T-helper 1 cell treated with Interleukin-12 subunit alpha and Interleukin-12 subunit beta and Interleukin-4 antibody, amounts not matched to agents 30 μg/mL and 1 μg/mL, for 36 hours (primary cell): ENCODE results near the gene ASXL2.

ENCODE experiments used
- H3K27ac Mint-ChIP-seq: one replicate; pipeline ENCODE4 v1.8.0; 2021; ENCODE audit warnings: mild to moderate bottlenecking, mixed read lengths
- H3K27me3 Mint-ChIP-seq: one replicate; pipeline ENCODE4 v1.8.0; 2021; ENCODE audit warnings: low read depth, mixed read lengths
- H3K36me3 Mint-ChIP-seq: one replicate; pipeline ENCODE4 v1.8.0; 2021; ENCODE audit warnings: low read depth, mixed read lengths
- H3K4me1 Mint-ChIP-seq: one replicate; pipeline ENCODE4 v1.8.0; 2021; ENCODE audit warnings: low read depth, mixed read lengths
- H3K4me3 Mint-ChIP-seq: one replicate; pipeline ENCODE4 v1.8.0; 2021; ENCODE audit warnings: mild to moderate bottlenecking, moderate library complexity, mixed read lengths
- H3K9me3 Mint-ChIP-seq: one replicate; pipeline ENCODE4 v1.8.0; 2021; ENCODE audit warnings: mixed read lengths

Gene ASXL2

DNA sequence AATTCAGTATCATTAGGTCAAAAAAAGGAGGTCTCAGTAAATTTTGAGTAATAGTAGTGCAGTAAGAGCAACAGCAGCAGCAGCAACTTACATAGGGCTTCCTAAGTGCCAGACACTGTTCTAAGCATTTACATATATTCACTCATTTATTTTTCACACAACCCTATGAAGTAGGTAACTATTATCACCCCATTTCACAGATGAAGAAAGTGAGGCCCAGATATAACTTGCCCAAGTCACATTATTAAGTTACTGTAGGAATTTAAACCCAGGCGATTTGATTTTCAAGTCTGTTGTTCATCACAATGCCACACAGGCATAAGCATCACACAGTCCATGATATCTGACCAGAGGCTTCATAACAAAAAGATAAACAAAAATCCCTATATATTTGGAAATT lies 114.7 kb downstream of the ASXL2 start:
- no peaks in the 10 kb centered on the region for H3K27me3 Mint-ChIP-seq
- no peak overlapping the region for H3K4me3 Mint-ChIP-seq
- peaks cover 7% of the 10 kb centered on the region for H3K4me1 Mint-ChIP-seq
- peaks cover 45% of the 10 kb centered on the region for H3K36me3 Mint-ChIP-seq
- H3K9me3 Mint-ChIP-seq: no peaks in the 10 kb centered on the region
- H3K27ac Mint-ChIP-seq: no peak overlapping the region

DNA sequence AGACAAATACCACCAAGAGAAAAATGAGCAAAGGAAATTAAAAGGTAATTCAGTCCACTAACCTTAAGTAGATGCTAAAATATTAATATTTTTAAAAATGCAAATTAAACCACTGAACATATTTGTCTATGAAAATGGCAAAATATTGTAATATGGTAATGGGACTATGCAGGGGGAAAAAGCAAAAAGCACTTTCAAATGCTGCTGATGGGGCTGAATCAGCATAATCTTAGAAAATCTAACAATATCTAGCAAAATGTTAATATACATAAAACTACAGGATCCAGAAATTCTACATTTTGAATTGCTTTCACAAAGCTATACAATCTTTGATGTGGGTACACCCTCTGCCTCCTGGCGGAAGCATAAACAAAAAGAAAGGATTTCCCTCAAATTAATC lies 118.0 kb downstream of the ASXL2 start:
- no peaks in the 10 kb centered on the region for H3K27me3 Mint-ChIP-seq
- no peaks in the 10 kb centered on the region for H3K9me3 Mint-ChIP-seq
- H3K36me3 Mint-ChIP-seq: peaks cover 39% of the 10 kb centered on the region
- H3K4me1 Mint-ChIP-seq: peaks cover 2% of the 10 kb centered on the region
- H3K4me3 Mint-ChIP-seq: no peak overlapping the region
- no peak overlapping the region for H3K27ac Mint-ChIP-seq

DNA sequence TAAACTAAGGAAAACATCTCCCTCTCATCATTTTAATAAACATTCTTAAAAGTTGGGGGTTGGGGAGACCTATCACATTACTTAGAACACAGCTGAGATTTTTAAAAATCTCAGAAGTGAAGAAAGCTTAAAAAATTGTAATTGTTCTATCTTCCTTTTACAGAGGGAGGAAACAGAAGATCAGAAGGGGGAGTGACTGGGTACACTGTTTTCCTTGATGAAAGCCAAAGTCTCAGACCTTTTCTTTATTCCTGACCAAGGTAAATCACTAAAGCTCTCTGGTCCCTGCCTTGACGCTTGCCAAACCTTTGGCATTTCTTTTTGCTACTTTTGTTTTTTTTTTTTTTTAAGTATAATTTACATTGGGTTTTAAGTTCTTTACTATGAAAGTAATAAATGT lies 119.9 kb downstream of the ASXL2 start:
- H3K27ac Mint-ChIP-seq: no peak overlapping the region
- H3K4me3 Mint-ChIP-seq: no peak overlapping the region
- H3K27me3 Mint-ChIP-seq: no peaks in the 10 kb centered on the region
- peaks cover 50% of the 10 kb centered on the region for H3K36me3 Mint-ChIP-seq
- no peaks in the 10 kb centered on the region for H3K9me3 Mint-ChIP-seq
- peaks cover 6% of the 10 kb centered on the region for H3K4me1 Mint-ChIP-seq

GRCh38 chr2:25757906-25758305 lies 120.4 kb downstream of the ASXL2 start:
- H3K4me1 Mint-ChIP-seq: peaks cover 9% of the 10 kb centered on the region
- H3K27me3 Mint-ChIP-seq: no peaks in the 10 kb centered on the region
- peaks cover 54% of the 10 kb centered on the region for H3K36me3 Mint-ChIP-seq
- H3K4me3 Mint-ChIP-seq: no peak overlapping the region
- no peak overlapping the region for H3K27ac Mint-ChIP-seq
- no peaks in the 10 kb centered on the region for H3K9me3 Mint-ChIP-seq

GRCh38 chr2:25756536-25756935 lies 121.8 kb downstream of the ASXL2 start:
- Mint-ChIP-seq H3K9me3 (no peaks in the 10 kb centered on the region), H3K4me1 (peaks cover 10% of the 10 kb centered on the region), H3K27ac (no peak overlapping the region), H3K4me3 (no peak overlapping the region), H3K36me3 (peaks cover 55% of the 10 kb centered on the region), H3K27me3 (no peaks in the 10 kb centered on the region)

GRCh38 chr2:25749676-25750075 lies 128.6 kb downstream of the ASXL2 start:
- no peak overlapping the region for H3K4me3 Mint-ChIP-seq
- peaks cover 23% of the 10 kb centered on the region for H3K4me1 Mint-ChIP-seq
- peaks cover 39% of the 10 kb centered on the region for H3K36me3 Mint-ChIP-seq
- H3K27me3 Mint-ChIP-seq: no peaks in the 10 kb centered on the region
- H3K9me3 Mint-ChIP-seq: no peaks in the 10 kb centered on the region
- peak overlapping the region; percentile 38 for H3K27ac Mint-ChIP-seq

DNA sequence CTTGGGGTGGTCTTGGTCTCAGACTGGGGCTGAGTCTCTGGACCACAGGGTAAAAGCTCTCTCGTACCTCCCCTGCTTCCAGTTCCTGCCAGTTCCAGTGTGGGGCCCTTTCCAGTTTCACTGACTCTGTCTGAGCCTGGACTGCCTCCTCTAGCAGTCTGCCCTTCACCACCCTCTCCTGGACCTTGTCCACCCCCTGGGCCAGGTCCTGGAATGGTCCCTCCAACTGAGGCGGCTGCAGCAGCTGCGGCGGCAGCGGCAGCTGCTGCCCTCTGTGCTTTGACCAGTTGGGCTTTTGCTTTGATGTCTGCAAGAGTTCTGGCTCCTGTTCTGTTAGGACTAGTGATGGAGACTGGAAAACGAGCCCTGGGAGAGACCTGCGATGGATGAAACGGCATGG lies 134.2 kb downstream of the ASXL2 start:
- Mint-ChIP-seq H3K27ac (no peak overlapping the region), H3K9me3 (no peaks in the 10 kb centered on the region), H3K36me3 (peaks cover 37% of the 10 kb centered on the region), H3K4me1 (peaks cover 25% of the 10 kb centered on the region), H3K27me3 (no peaks in the 10 kb centered on the region), H3K4me3 (no peak overlapping the region)

- H3K9me3 Mint-ChIP-seq: no peaks in the 10 kb centered on the region
- H3K4me3 Mint-ChIP-seq: peak overlapping the region; percentile 22
- H3K27me3 Mint-ChIP-seq: no peaks in the 10 kb centered on the region
- H3K4me1 Mint-ChIP-seq: peaks cover 25% of the 10 kb centered on the region
- peaks cover 38% of the 10 kb centered on the region for H3K36me3 Mint-ChIP-seq
- H3K27ac Mint-ChIP-seq: peak overlapping the region; percentile 73
These were observed 135.0 kb downstream of the ASXL2 start for GRCh38 chr2:25743132-25743830.

- Mint-ChIP-seq H3K9me3 (no peaks in the 10 kb centered on the region), H3K36me3 (peaks cover 38% of the 10 kb centered on the region), H3K4me1 (peaks cover 25% of the 10 kb centered on the region), H3K27me3 (no peaks in the 10 kb centered on the region), H3K27ac (peak overlapping the region; percentile 2), H3K4me3 (no peak overlapping the region)
These were observed 135.8 kb downstream of the ASXL2 start for GRCh38 chr2:25742501-25742900.

GRCh38 chr2:25740810-25741381 lies 137.4 kb downstream of the ASXL2 start:
- Mint-ChIP-seq H3K27me3 (no peaks in the 10 kb centered on the region), H3K4me3 (no peak overlapping the region), H3K36me3 (peaks cover 42% of the 10 kb centered on the region), H3K4me1 (peaks cover 23% of the 10 kb centered on the region), H3K9me3 (no peaks in the 10 kb centered on the region), H3K27ac (peak overlapping the region; percentile 63)

GRCh38 chr2:25738383-25739343 lies 139.6 kb downstream of the ASXL2 start:
- Mint-ChIP-seq H3K4me3 (no peak overlapping the region), H3K27ac (no peak overlapping the region), H3K4me1 (peaks cover 20% of the 10 kb centered on the region), H3K27me3 (no peaks in the 10 kb centered on the region), H3K36me3 (peaks cover 35% of the 10 kb centered on the region), H3K9me3 (no peaks in the 10 kb centered on the region)

GRCh38 chr2:25736899-25737515 lies 141.3 kb downstream of the ASXL2 start:
- H3K9me3 Mint-ChIP-seq: no peaks in the 10 kb centered on the region
- no peak overlapping the region for H3K4me3 Mint-ChIP-seq
- peaks cover 21% of the 10 kb centered on the region for H3K36me3 Mint-ChIP-seq
- peaks cover 7% of the 10 kb centered on the region for H3K4me1 Mint-ChIP-seq
- no peak overlapping the region for H3K27ac Mint-ChIP-seq
- no peaks in the 10 kb centered on the region for H3K27me3 Mint-ChIP-seq

DNA sequence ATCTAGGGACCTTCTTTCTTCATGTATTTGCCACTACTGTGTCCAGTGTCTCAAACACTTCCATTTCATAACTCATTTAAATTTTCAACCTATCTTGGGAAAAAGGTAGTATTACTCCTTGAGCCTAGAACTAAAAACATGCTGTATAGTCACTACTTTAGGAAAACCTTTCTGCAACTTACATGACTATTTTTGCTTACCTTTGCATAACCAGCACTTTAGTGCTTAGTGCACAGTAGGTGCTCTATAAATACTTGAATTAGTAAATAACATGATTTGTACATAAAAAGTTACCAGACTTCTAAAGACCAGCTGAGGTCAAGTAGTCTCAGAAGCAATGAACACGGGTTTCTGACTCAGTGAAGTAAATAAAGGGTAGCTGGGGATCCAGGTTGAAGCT lies 142.5 kb downstream of the ASXL2 start:
- Mint-ChIP-seq H3K9me3 (no peaks in the 10 kb centered on the region), H3K36me3 (peaks cover 10% of the 10 kb centered on the region), H3K27me3 (peaks cover 4% of the 10 kb centered on the region), H3K27ac (no peak overlapping the region), H3K4me1 (peaks cover 5% of the 10 kb centered on the region), H3K4me3 (no peak overlapping the region)

DNA sequence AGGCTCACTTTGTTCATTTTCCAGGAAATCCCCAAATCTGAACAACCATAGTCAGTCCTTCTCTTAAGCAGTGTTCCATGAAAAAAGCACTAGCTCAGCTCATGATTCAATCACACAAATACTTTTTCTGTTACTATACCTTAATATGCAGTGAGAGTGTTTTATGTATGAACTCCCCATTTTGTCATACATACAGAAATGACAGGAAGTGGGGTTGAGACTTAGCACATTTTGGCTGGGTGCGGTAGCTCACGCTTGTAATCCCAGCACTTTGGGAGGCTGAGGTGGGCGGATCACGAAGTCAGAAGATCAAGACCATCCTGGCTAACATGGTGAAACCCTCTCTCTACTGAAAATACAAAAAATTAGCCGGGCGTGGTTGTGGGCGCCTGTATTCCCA lies 149.7 kb downstream of the ASXL2 start:
- Mint-ChIP-seq H3K27ac (no peak overlapping the region), H3K9me3 (no peaks in the 10 kb centered on the region), H3K27me3 (peaks cover 6% of the 10 kb centered on the region), H3K36me3 (no peaks in the 10 kb centered on the region), H3K4me3 (no peak overlapping the region), H3K4me1 (no peaks in the 10 kb centered on the region)
